GM12878 (cell line): ENCODE measurements around the gene SLC1A2. TPM values are rescaled to one million over a fixed set of nuclear protein-coding genes. Genes with fewer than 3 reads are reported as not detected.

Source experiments
- ATAC-seq: fragments of 200-7000 bp; cut with Tn5 transposase; 3 replicates; pipeline ENCODE4 v1.9.1; 2020; ENCODE audit warnings: mild to moderate bottlenecking, moderate library complexity
- BruUV-seq: library from RNA; stranded (reverse); fragments of 400-500 nt; replicated peaks from 2 replicates; lab custom pipeline; 2021; lab: Mats Ljungman, UMichigan
- CTCF ChIA-PET: fragments of 300-600 bp; sonication (Branson Sonifier 250); formaldehyde crosslinking; extraction: SDS; loops from one replicate; lab custom pipeline; 2021; ENCODE audit warnings: inconsistent platforms; lab: Yijun Ruan, JAX
- POLR2A ChIA-PET: fragments of 350-600 bp; formaldehyde crosslinking; extraction: SDS; loops from one replicate; lab custom pipeline; 2021; ENCODE audit warnings: inconsistent platforms; lab: Charles Lee
- RAD21 ChIA-PET: fragments of 300-600 bp; sonication (Branson Sonifier 250); formaldehyde crosslinking; loops from one replicate; lab custom pipeline; 2023; ENCODE audit warnings: antibody characterized with exemption; ENCODE audit not compliant: unreplicated experiment; lab: Charles Lee
- SMC1A ChIA-PET: fragments of 300-600 bp; sonication (Branson Sonifier 250); formaldehyde crosslinking; loops from one replicate; lab custom pipeline; 2023; ENCODE audit not compliant: unreplicated experiment, uncharacterized antibody; lab: Charles Lee
- DNase-seq: peaks from one replicate; pipeline ENCODE4 v3.0.0-alpha.2; 2011; ENCODE audit warnings: low read depth, low spot score
- FAIRE-seq: peaks from 3 replicates; lab custom pipeline; 2011; peaks lifted over from hg19 to GRCh38; lab: Jason Lieb, UNC
- H2AFZ ChIP-seq: 2 replicates; pipeline ENCODE4 v1.6.0; 2011; ENCODE audit warnings: low read depth, low read length, control low read depth; ENCODE audit not compliant: control insufficient read depth
- H3K27ac ChIP-seq: 2 replicates; pipeline ENCODE4 v1.5.1; 2011; ENCODE audit warnings: control low read depth; ENCODE audit not compliant: control insufficient read depth, insufficient read depth
- H3K27me3 ChIP-seq, 2 experiments: replicated peaks in 1 of 2; 2 replicates each; pipeline versions ENCODE4 v1.6.0 to v1.6.1; 2011; ENCODE audit warnings: low read length in 1 of 2; ENCODE audit not compliant: control insufficient read depth in 2 of 2, insufficient read depth in 2 of 2
- H3K36me3 ChIP-seq, 2 experiments: 2 replicates each; pipeline ENCODE4 v1.5.1; 2011; ENCODE audit warnings: low read length in 1 of 2; ENCODE audit not compliant: control insufficient read depth in 2 of 2, insufficient read depth in 2 of 2
- H3K4me1 ChIP-seq: 2 replicates; pipeline ENCODE4 v1.6.1; 2011; ENCODE audit warnings: mild to moderate bottlenecking, low read length, moderate library complexity, mixed read lengths; ENCODE audit not compliant: control insufficient read depth, insufficient read depth
- H3K4me2 ChIP-seq: 2 replicates; pipeline ENCODE4 v1.6.0; 2011; ENCODE audit warnings: control low read depth; ENCODE audit not compliant: control insufficient read depth, insufficient read depth
- H3K4me3 ChIP-seq: fragments of 200-600 bp; sonication (generic); 2 replicates; pipeline ENCODE4 v1.5.1; 2016
- H3K79me2 ChIP-seq: 2 replicates; pipeline ENCODE4 v1.6.0; 2011; ENCODE audit warnings: low read length; ENCODE audit not compliant: control insufficient read depth, insufficient read depth
- H3K9ac ChIP-seq: 2 replicates; pipeline ENCODE4 v1.8.0; 2011; ENCODE audit warnings: low read length, control low read depth, mixed read lengths; ENCODE audit not compliant: control insufficient read depth, insufficient read depth
- H3K9me3 ChIP-seq: replicated peaks from 3 replicates; pipeline ENCODE4 v1.5.1; 2011; ENCODE audit warnings: mild to moderate bottlenecking, low read length; ENCODE audit not compliant: control insufficient read depth, insufficient read depth
- H4K20me1 ChIP-seq: 2 replicates; pipeline ENCODE4 v1.6.0; 2011; ENCODE audit not compliant: control insufficient read depth, insufficient read depth
- BCL3 ChIP-seq: IDR thresholded peaks from 2 replicates; pipeline ENCODE4 v1.6.1; 2011; ENCODE audit warnings: borderline replicate concordance, low read depth, mild to moderate bottlenecking, moderate library complexity, low read length; ENCODE audit not compliant: insufficient read depth, poor library complexity, severe bottlenecking
- CUX1 ChIP-seq: IDR thresholded peaks from 2 replicates; pipeline ENCODE4 v1.6.1; 2012; ENCODE audit warnings: improper control_type of control experiment, low read depth, low read length; ENCODE audit not compliant: insufficient replicate concordance
- EGR1 ChIP-seq, 2 experiments: IDR thresholded peaks; 1 replicate in 1 of 2; 2 replicates in 1 of 2; pipeline ENCODE4 v1.6.1; 2011 to 2012; ENCODE audit warnings: low read depth in 2 of 2, low read length in 2 of 2, borderline replicate concordance in 1 of 2, mild to moderate bottlenecking in 1 of 2, moderate library complexity in 1 of 2
- MXI1 ChIP-seq: fragments of 150-350 bp; IDR thresholded peaks from 2 replicates; pipeline ENCODE4 v1.6.1; 2011; ENCODE audit warnings: low read depth, mild to moderate bottlenecking, inconsistent platforms, low read length, improper control_type of control experiment
- RAD21 ChIP-seq: IDR thresholded peaks from 2 replicates; pipeline ENCODE4 v1.6.1; 2011; ENCODE audit warnings: mild to moderate bottlenecking, low read depth, low read length, moderate library complexity; ENCODE audit not compliant: insufficient read depth
- REST ChIP-seq: IDR thresholded peaks from 2 replicates; pipeline ENCODE4 v1.6.1; 2012; ENCODE audit warnings: mild to moderate bottlenecking, low read depth, low read length
- USF1 ChIP-seq: IDR thresholded peaks from 2 replicates; pipeline ENCODE4 v1.6.1; 2011; ENCODE audit warnings: borderline replicate concordance, low read depth, mild to moderate bottlenecking, moderate library complexity, mixed read lengths, low read length; ENCODE audit not compliant: insufficient read depth; ENCODE audit errors: extremely low read length
- YBX1 ChIP-seq: fragments of 450-650 bp; IDR thresholded peaks from 2 replicates; pipeline ENCODE4 v1.6.1; 2016; ENCODE audit warnings: antibody characterized with exemption
- whole genome bisulfite sequencing: methylation state at CpG from one replicate; pipeline ENCODE4 v1.1.6; 2016; ENCODE audit warnings: low lambda C conversion rate; ENCODE audit not compliant: insufficient replicate concordance, insufficient coverage; ENCODE audit errors: missing lambda C conversion rate; 5-methylcytosine and 5-hydroxymethylcytosine counted together
- in situ Hi-C: fragments of 300-500 bp; cut with MboI; formaldehyde crosslinking; loops from 9 replicates; pipeline ENCODE4 v1.14.3; 2018; ENCODE audit warnings: mixed read lengths
- intact Hi-C: fragments of 100-400 bp; cut with micrococcal nuclease; formaldehyde crosslinking; loops from one replicate; pipeline ENCODE4 v1.14.2; 2022; ENCODE audit not compliant: unreplicated experiment
- polyA plus RNA-seq, 11 experiments: library from polyadenylated mRNA; depleted of rRNA in 4 of 11; unstranded in 6 of 11; stranded (reverse) in 5 of 11; fragments of >200 nt; fragmentation: Nextera tagmentation in 4 of 11; fragmentation: Illumina TruSeq in 1 of 11; extraction: Ambion mirVana in 4 of 11; extraction: Trizol in 1 of 11; gene quantifications; 1 replicate in 1 of 11; 2 replicates in 10 of 11; pipeline versions ENCODE4 v1.2.1 to v1.2.3, GENCODE V29; 2011 to 2016; ENCODE audit warnings: inconsistent platforms in 2 of 11, missing spikeins in 2 of 11, low read depth in 1 of 11
- total RNA-seq, 4 experiments: library from RNA; depleted of rRNA in 3 of 4; stranded (reverse); fragments of >200 nt in 3 of 4; fragmentation: Illumina TruSeq in 1 of 4; extraction: Trizol in 1 of 4; gene quantifications; 2 replicates each; pipeline versions ENCODE4 v1.2.1 to v1.2.3, GENCODE V29; 2013 to 2021

Gene SLC1A2
- total and polyA plus RNA-seq, 10 of the 15 experiments (the other 5 are each of a cell fraction or from before 2014, with no cell fraction given) = 0.01 to 0.84 (median 0.22) TPM; not detected in 1

GRCh38 chr11:35404388-35404775 is 15.0 kb downstream of the SLC1A2 start (continued):
- TF ChIP-seq RAD21 (peak; percentile 50), CUX1 (no peak)

- ATAC-seq = no peak
- H3K4me1 ChIP-seq = no peaks in the 10 kb centered on the region
- ChIA-PET SMC1A (interaction anchor here (0.9 to 1.7 kb wide), 6 partner anchors 9 to 817 kb away, joined by 3 to 5 read pairs (median 4); no protein-coding TSS in a partner anchor), RAD21 (interaction anchor here (1.2 to 1.3 kb wide), 2 partner anchors 13 to 98 kb away, joined by 3 read pairs; no protein-coding TSS in a partner anchor)
- H3K4me3 ChIP-seq = no peak overlapping the region
- TF ChIP-seq MXI1 (no peak), REST (no peak), EGR1 (IDR thresholded peaks at IDR 0.05; ENCODE audit: borderline replicate concordance in 1 of 2, low read depth in 2 of 2, low read length in 2 of 2) (no peak), BCL3 (no peak), YBX1 (no peak), USF1 (no peak)
- TF ChIP-seq, all 136 proteins: peak for 0
- ChIA-PET POLR2A (interaction anchor here (0.7 kb wide), 1 partner anchor 488 kb away, joined by 3 read pairs; no protein-coding TSS in a partner anchor), CTCF (interaction anchor here (0.5 to 2.9 kb wide), 10 partner anchors 9 to 818 kb away, joined by 3 to 10 read pairs (median 4); partner anchors contain the start of genes APIP and PDHX)
- Histone ChIP-seq H3K27me3 (0 out of 4 replicates have a peak, but pooled peaks cover 0 to 6% of the 10 kb centered on the region in 2 experiments), H2AFZ (no peak overlapping the region), H3K36me3 (no peaks in the 10 kb centered on the region), H3K27ac (no peak overlapping the region), H3K4me2 (no peak overlapping the region), H4K20me1 (no peaks in the 10 kb centered on the region), H3K9ac (no peak overlapping the region), H3K79me2 (no peaks in the 10 kb centered on the region), H3K9me3 (no peaks in the 10 kb centered on the region)
- intact Hi-C loops (no loop called here), in situ Hi-C loops (no loop called here)
- FAIRE-seq = no peak
- 64% methylated on average over 7 of the region's 7 CpGs for WGBS
- BruUV-seq = no TSS peak
- DNase-seq = no peak
These were observed 15.5 kb downstream of the SLC1A2 start for GRCh38 chr11:35403765-35404387.
